Measurements from ENCODE around the gene SPTBN1. TPM values are rescaled to one million over a fixed set of nuclear protein-coding genes. Genes with fewer than 3 reads are reported as not detected.

Gene SPTBN1
- total RNA-seq, 2 donors from 2014 or later, result 179 to 194 TPM

DNA sequence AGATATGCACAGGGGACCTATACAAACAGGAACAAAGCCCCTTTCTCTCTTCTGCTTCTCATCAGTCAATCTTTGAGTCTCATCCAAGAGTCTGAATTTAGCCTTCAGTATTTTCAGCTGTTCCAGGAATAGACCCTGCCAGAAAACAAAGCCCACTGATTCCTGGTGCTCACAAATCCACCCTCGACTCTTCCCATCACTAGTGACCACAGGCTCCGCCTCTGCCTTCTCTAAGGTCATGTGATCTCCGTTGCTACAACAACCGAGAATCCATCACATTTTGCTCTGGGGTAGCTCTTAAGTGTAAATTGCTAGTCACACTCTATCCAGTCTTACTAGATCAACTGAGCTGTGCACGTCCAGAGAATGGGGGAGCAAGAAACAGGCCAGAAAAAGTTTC is 46.4 kb upstream of the SPTBN1 start:
- no peaks in the 10 kb centered on the region for H3K9me3 ChIP-seq (ENCODE audit: control insufficient read depth, low read length)
- 85 to 90% methylated on average over 4 to 5 of the region's 5 CpGs for WGBS, 2 experiments (ENCODE audit: insufficient coverage in 1 of 2, insufficient read length in 1 of 2)
- H3K4me1 ChIP-seq (ENCODE audit: control insufficient read depth, insufficient read depth, low read length), result no peaks in the 10 kb centered on the region
- no peak for TF ChIP-seq CTCF (conservative IDR thresholded peaks at IDR 0.05)
- H3K36me3 ChIP-seq (ENCODE audit: control insufficient read depth, insufficient read depth, low read length), result no peaks in the 10 kb centered on the region
- H3K9ac ChIP-seq (ENCODE audit: extremely low read depth, low read length, poor library complexity, severe bottlenecking), result no peak overlapping the region
- no peak for DNase-seq
- Mint-ChIP-seq H3K36me3 (ENCODE audit: low read depth) (no peaks in the 10 kb centered on the region), H3K4me3 (no peak overlapping the region), H3K4me1 (peaks cover 22% of the 10 kb centered on the region), H3K27ac (no peak overlapping the region), H3K27me3 (ENCODE audit: insufficient read depth) (no peaks in the 10 kb centered on the region), H3K9me3 (no peaks in the 10 kb centered on the region)
- no peak overlapping the region for H3K27ac ChIP-seq (ENCODE audit: low read depth, low read length)
- no peaks in the 10 kb centered on the region for H3K27me3 ChIP-seq (ENCODE audit: control insufficient read depth, insufficient read depth, low read length, poor library complexity, severe bottlenecking)
- no peak overlapping the region for H3K4me3 ChIP-seq (ENCODE audit: low read length)

GRCh38 chr2:54411801-54412354 is 44.2 kb upstream of the SPTBN1 start:
- H3K4me1 Mint-ChIP-seq, result peaks cover 22% of the 10 kb centered on the region
- WGBS, 2 experiments (ENCODE audit: insufficient coverage in 1 of 2, insufficient read length in 1 of 2), result 89 to 90% methylated on average over 2 to 5 of the region's 5 CpGs
- Histone ChIP-seq H3K36me3 (ENCODE audit: control insufficient read depth, insufficient read depth, low read length) (no peaks in the 10 kb centered on the region), H3K4me3 (ENCODE audit: low read length) (no peak overlapping the region), H3K9ac (ENCODE audit: extremely low read depth, low read length, poor library complexity, severe bottlenecking) (no peak overlapping the region), H3K27ac (ENCODE audit: low read depth, low read length) (no peak overlapping the region), H3K27me3 (ENCODE audit: control insufficient read depth, insufficient read depth, low read length, poor library complexity, severe bottlenecking) (no peaks in the 10 kb centered on the region), H3K9me3 (ENCODE audit: control insufficient read depth, low read length) (no peaks in the 10 kb centered on the region), H3K4me1 (ENCODE audit: control insufficient read depth, insufficient read depth, low read length) (no peaks in the 10 kb centered on the region)
- H3K36me3 Mint-ChIP-seq (ENCODE audit: low read depth), result no peaks in the 10 kb centered on the region
- H3K4me3 Mint-ChIP-seq, result no peak overlapping the region
- DNase-seq, result no peak
- no peaks in the 10 kb centered on the region for H3K27me3 Mint-ChIP-seq (ENCODE audit: insufficient read depth)
- H3K9me3 Mint-ChIP-seq, result no peaks in the 10 kb centered on the region
- no peak overlapping the region for H3K27ac Mint-ChIP-seq
- no peak for TF ChIP-seq CTCF (conservative IDR thresholded peaks at IDR 0.05)

DNA sequence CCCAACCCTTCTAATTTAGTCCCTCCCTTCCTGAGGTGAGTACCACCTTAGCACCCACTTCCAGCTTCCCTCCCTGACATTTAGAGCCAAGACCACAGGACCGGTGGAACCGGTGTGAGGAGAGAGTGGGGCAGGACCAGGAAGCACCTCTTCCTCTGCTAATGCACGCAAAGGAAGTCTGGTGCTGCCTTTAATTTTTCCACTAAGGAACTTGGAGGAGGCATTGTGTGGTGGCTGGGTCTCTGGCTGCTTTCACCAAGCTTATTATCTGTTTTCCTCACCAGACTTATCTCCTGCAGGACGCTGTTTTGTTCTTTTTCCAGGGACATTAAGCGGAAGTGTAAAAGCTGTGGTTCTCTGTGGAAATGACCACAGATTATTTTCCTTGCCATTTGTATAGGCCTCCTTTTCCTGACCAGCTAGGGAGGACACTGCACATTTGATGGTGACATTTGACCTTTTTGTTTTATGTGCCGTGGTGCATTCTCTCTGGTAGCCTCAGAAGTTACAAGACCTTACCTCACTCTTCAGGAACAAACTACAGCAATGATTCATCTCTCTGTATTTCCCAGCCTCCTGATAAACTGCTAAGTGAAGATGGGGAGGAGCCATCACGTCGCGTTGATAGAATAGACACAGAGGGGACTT is 39.8 kb upstream of the SPTBN1 start:
- TF ChIP-seq CTCF (conservative IDR thresholded peaks at IDR 0.05), result no peak
- DNase-seq, result no peak
- Histone ChIP-seq H3K4me3 (ENCODE audit: low read length) (no peak overlapping the region), H3K27ac (ENCODE audit: low read depth, low read length) (no peak overlapping the region), H3K9me3 (ENCODE audit: control insufficient read depth, low read length) (no peaks in the 10 kb centered on the region), H3K36me3 (ENCODE audit: control insufficient read depth, insufficient read depth, low read length) (no peaks in the 10 kb centered on the region), H3K9ac (ENCODE audit: extremely low read depth, low read length, poor library complexity, severe bottlenecking) (no peak overlapping the region), H3K4me1 (ENCODE audit: control insufficient read depth, insufficient read depth, low read length) (no peaks in the 10 kb centered on the region), H3K27me3 (ENCODE audit: control insufficient read depth, insufficient read depth, low read length, poor library complexity, severe bottlenecking) (no peaks in the 10 kb centered on the region)
- Mint-ChIP-seq H3K4me1 (peaks cover 11% of the 10 kb centered on the region), H3K9me3 (no peaks in the 10 kb centered on the region), H3K36me3 (ENCODE audit: low read depth) (no peaks in the 10 kb centered on the region), H3K27ac (no peak overlapping the region), H3K27me3 (ENCODE audit: insufficient read depth) (no peaks in the 10 kb centered on the region), H3K4me3 (no peak overlapping the region)
- WGBS, 2 experiments (ENCODE audit: insufficient coverage in 1 of 2, insufficient read length in 1 of 2), result 78 to 90% methylated on average over 5 to 9 of the region's 9 CpGs

All from endodermal cell (in vitro differentiated cells).